ENCODE results near the gene DIP2C. TPM values are rescaled to one million over a fixed set of nuclear protein-coding genes. Genes with fewer than 3 reads are reported as not detected.

Gene DIP2C
- total and polyA plus RNA-seq, 2 experiments from 2014 or later: 9.1 to 15.8 TPM

GRCh38 chr10:566241-566885 lies 123.1 kb downstream of the DIP2C start:
- DNase-seq (ENCODE audit: low read depth in 1 of 2, low spot score in 1 of 2): no peak
- H3K27ac ChIP-seq: no peak overlapping the region
- no peaks in the 10 kb centered on the region for H3K27me3 ChIP-seq
- no peak overlapping the region for H3K4me3 ChIP-seq
- no peak for TF ChIP-seq CTCF (IDR thresholded peaks at IDR 0.05; ENCODE audit: low read depth, low read length)
- H3K4me1 ChIP-seq (ENCODE audit: low read depth): peaks cover 21% of the 10 kb centered on the region
- no peaks in the 10 kb centered on the region for H3K9me3 ChIP-seq (ENCODE audit: low read depth)
- no peaks in the 10 kb centered on the region for H3K36me3 ChIP-seq

GRCh38 chr10:565676-566075 lies 123.8 kb downstream of the DIP2C start:
- Histone ChIP-seq H3K27ac (no peak overlapping the region), H3K4me3 (no peak overlapping the region), H3K9me3 (ENCODE audit: low read depth) (no peaks in the 10 kb centered on the region), H3K4me1 (ENCODE audit: low read depth) (peaks cover 21% of the 10 kb centered on the region), H3K27me3 (no peaks in the 10 kb centered on the region), H3K36me3 (no peaks in the 10 kb centered on the region)
- no peak for TF ChIP-seq CTCF (IDR thresholded peaks at IDR 0.05; ENCODE audit: low read depth, low read length)
- no peak for DNase-seq (ENCODE audit: low read depth in 1 of 2, low spot score in 1 of 2)

- no peaks in the 10 kb centered on the region for H3K9me3 ChIP-seq (ENCODE audit: low read depth)
- peaks cover 21% of the 10 kb centered on the region for H3K4me1 ChIP-seq (ENCODE audit: low read depth)
- TF ChIP-seq CTCF (IDR thresholded peaks at IDR 0.05; ENCODE audit: low read depth, low read length): no peak
Observed at GRCh38 chr10:565146-565545, 124.3 kb downstream of the DIP2C start.

DNA sequence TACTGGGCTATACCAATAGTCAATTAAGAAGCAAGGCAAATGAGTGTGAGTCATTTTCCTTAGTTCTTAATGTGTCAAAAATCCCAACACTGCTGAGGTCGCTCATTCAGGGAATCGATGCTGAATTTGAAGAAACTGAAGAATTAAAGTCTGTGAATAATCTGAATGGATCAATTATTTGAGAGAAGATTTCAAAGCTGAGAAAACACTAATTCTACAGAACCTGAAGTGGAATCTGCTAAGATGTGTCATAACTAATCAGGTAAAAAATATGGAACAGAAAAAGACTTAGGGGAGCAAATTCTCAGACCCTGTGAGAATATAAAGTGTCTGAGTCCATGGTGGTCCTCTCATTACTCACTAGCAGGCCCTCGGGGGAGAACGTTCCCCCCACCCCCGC lies 125.6 kb downstream of the DIP2C start:
- Histone ChIP-seq H3K27ac (no peak overlapping the region), H3K27me3 (no peaks in the 10 kb centered on the region), H3K9me3 (ENCODE audit: low read depth) (no peaks in the 10 kb centered on the region), H3K4me3 (no peak overlapping the region), H3K4me1 (ENCODE audit: low read depth) (peaks cover 21% of the 10 kb centered on the region), H3K36me3 (no peaks in the 10 kb centered on the region)
- TF ChIP-seq CTCF (IDR thresholded peaks at IDR 0.05; ENCODE audit: low read depth, low read length): no peak
- DNase-seq (ENCODE audit: low read depth in 1 of 2, low spot score in 1 of 2): no peak

More at GRCh38 chr10:565146-565545, 124.3 kb downstream of the DIP2C start:
- Histone ChIP-seq H3K4me3 (no peak overlapping the region), H3K27ac (no peak overlapping the region), H3K36me3 (no peaks in the 10 kb centered on the region), H3K27me3 (no peaks in the 10 kb centered on the region)
- DNase-seq (ENCODE audit: low read depth in 1 of 2, low spot score in 1 of 2): no peak

DNA sequence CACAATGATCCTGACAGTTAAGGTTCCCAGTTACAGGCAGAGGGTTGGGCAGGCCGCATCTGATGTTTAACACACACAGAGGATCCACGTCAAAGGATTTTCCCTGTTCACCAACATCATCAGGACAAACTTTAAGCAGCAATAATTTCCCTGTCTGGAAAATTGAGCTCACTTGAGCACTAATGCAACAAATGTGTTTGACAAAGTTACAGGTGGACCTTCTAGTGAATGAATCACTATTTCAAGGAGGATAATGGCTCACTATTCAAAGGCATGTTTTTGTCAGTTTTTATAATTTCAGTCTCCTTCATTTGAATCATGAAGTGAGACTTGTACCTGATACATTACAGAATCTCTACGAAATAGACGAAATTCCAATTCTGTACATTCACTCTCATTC lies 127.3 kb downstream of the DIP2C start:
- Histone ChIP-seq H3K9me3 (ENCODE audit: low read depth) (no peaks in the 10 kb centered on the region), H3K4me1 (ENCODE audit: low read depth) (peaks cover 21% of the 10 kb centered on the region), H3K36me3 (no peaks in the 10 kb centered on the region), H3K27me3 (no peaks in the 10 kb centered on the region), H3K27ac (no peak overlapping the region), H3K4me3 (no peak overlapping the region)
- DNase-seq (ENCODE audit: low read depth in 1 of 2, low spot score in 1 of 2): no peak
- no peak for TF ChIP-seq CTCF (IDR thresholded peaks at IDR 0.05; ENCODE audit: low read depth, low read length)
